ENCODE measurements around the gene SIX2.

DNA sequence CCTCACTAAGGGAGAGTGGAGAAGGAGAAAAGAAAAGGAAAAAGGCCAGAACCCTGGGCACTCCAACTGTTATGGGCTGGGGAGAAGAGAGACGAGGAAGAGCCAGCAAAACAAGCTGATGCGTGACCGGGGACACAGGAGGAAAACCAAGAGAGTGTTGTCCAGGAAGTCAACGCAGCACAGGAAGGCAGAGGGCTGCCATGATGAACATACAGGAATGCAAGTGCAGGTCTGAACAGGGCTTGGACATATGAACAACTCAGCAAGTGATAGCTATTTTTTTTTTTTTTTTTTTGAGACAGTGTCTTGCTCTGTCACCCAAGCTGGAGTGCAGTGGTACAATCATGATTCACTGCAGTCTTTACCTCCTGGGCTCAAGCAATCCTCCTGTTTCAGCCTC lies 39.3 kb downstream of the SIX2 start:
- TF ChIP-seq CTCF (IDR thresholded peaks at IDR 0.05; ENCODE audit: low read depth, low read length, missing input control) (no peak), NR2F2 (IDR thresholded peaks at IDR 0.05) (no peak), EGR1 (IDR thresholded peaks at IDR 0.05; ENCODE audit: low read depth in 2 of 2) (no peak)
